Neuronal stem cell (in vitro differentiated cells): ENCODE data around the gene COG1.

ENCODE experiments used
- DNase-seq: peaks from one replicate; pipeline ENCODE4 v3.0.0-alpha.2; 2013; ENCODE audit warnings: low spot score
- H2AFZ ChIP-seq: one replicate; pipeline ENCODE4 v1.6.1; 2013; ENCODE audit warnings: mild to moderate bottlenecking, low read length, inconsistent platforms
- H2AK5ac ChIP-seq: 2 replicates; pipeline ENCODE4 v1.6.1; 2013; ENCODE audit warnings: low read depth, mild to moderate bottlenecking, inconsistent platforms, low read length, moderate library complexity, mixed read lengths
- H2BK120ac ChIP-seq: 2 replicates; pipeline ENCODE4 v1.6.1; 2013; ENCODE audit warnings: low read depth, mild to moderate bottlenecking, inconsistent platforms, low read length, moderate library complexity, mixed read lengths
- H2BK12ac ChIP-seq: one replicate; pipeline ENCODE4 v1.6.1; 2013; ENCODE audit warnings: low read length, inconsistent platforms
- H2BK15ac ChIP-seq: 2 replicates; pipeline ENCODE4 v1.6.1; 2013; ENCODE audit warnings: mild to moderate bottlenecking, low read length, inconsistent platforms, mixed read lengths
- H2BK5ac ChIP-seq: one replicate; pipeline ENCODE4 v1.6.1; 2013; ENCODE audit warnings: inconsistent platforms, mild to moderate bottlenecking, low read length, moderate library complexity
- H3K14ac ChIP-seq: one replicate; pipeline ENCODE4 v1.6.1; 2013; ENCODE audit warnings: low read length, inconsistent platforms
- H3K18ac ChIP-seq: 2 replicates; pipeline ENCODE4 v1.6.1; 2013; ENCODE audit warnings: low read length, inconsistent platforms
- H3K23ac ChIP-seq: 2 replicates; pipeline ENCODE4 v1.6.1; 2013; ENCODE audit warnings: low read depth, mild to moderate bottlenecking, mixed read lengths, low read length, inconsistent platforms; ENCODE audit not compliant: poor library complexity
- H3K27ac ChIP-seq: replicated peaks from 3 replicates; pipeline ENCODE4 v1.5.1; 2013; ENCODE audit warnings: low read length, inconsistent platforms
- H3K27me3 ChIP-seq, 3 experiments: 2 replicates each; pipeline ENCODE4 v1.6.1; 2013; ENCODE audit warnings: low read length in 3 of 3, mild to moderate bottlenecking in 2 of 3, inconsistent platforms in 1 of 3, low read depth in 1 of 3, mixed read lengths in 1 of 3, moderate library complexity in 1 of 3; ENCODE audit not compliant: control insufficient read depth in 3 of 3, insufficient read depth in 3 of 3
- H3K36me3 ChIP-seq, 2 donors: replicated peaks in 1 of 2; 2 replicates each; pipeline ENCODE4 v1.6.1; 2013; ENCODE audit warnings: low read length in 2 of 2; ENCODE audit not compliant: control insufficient read depth in 2 of 2, insufficient read depth in 2 of 2
- H3K4ac ChIP-seq: 2 replicates; pipeline ENCODE4 v1.6.1; 2013; ENCODE audit warnings: inconsistent platforms, mild to moderate bottlenecking, low read length, moderate library complexity
- H3K4me1 ChIP-seq, 2 donors: 1 replicate in 1 of 2; 2 replicates in 1 of 2; pipeline ENCODE4 v1.6.1; 2013; ENCODE audit warnings: low read length in 2 of 2, low read depth in 1 of 2; ENCODE audit not compliant: control insufficient read depth in 2 of 2, insufficient read depth in 1 of 2
- H3K4me2 ChIP-seq: one replicate; pipeline ENCODE4 v1.6.1; 2013; ENCODE audit warnings: mild to moderate bottlenecking, low read length, inconsistent platforms; ENCODE audit not compliant: insufficient read depth, poor library complexity, severe bottlenecking
- H3K4me3 ChIP-seq, 2 donors: 2 replicates each; pipeline ENCODE4 v1.5.1; 2013; ENCODE audit warnings: low read length in 2 of 2, mild to moderate bottlenecking in 2 of 2, inconsistent platforms in 1 of 2, moderate library complexity in 1 of 2
- H3K79me1 ChIP-seq: one replicate; pipeline ENCODE4 v1.6.1; 2013; ENCODE audit warnings: low read depth, mild to moderate bottlenecking, inconsistent platforms, low read length, moderate library complexity
- H3K9ac ChIP-seq: one replicate; pipeline ENCODE4 v1.6.1; 2013; ENCODE audit warnings: mild to moderate bottlenecking, low read depth, low read length, inconsistent platforms; ENCODE audit not compliant: poor library complexity
- H3K9me3 ChIP-seq, 2 donors: replicated peaks in 1 of 2; 2 replicates each; pipeline versions ENCODE3 to v1.6.1; 2013; ENCODE audit warnings: low read length in 2 of 2, mild to moderate bottlenecking in 2 of 2, inconsistent platforms in 1 of 2, low read depth in 1 of 2, mixed read lengths in 1 of 2, moderate library complexity in 1 of 2; ENCODE audit not compliant: control insufficient read depth in 2 of 2, insufficient read depth in 1 of 2
- H4K8ac ChIP-seq: one replicate; pipeline ENCODE4 v1.6.1; 2013; ENCODE audit warnings: low read depth, mild to moderate bottlenecking, inconsistent platforms, low read length, moderate library complexity
- H4K91ac ChIP-seq: one replicate; pipeline ENCODE4 v1.6.1; 2013; ENCODE audit warnings: low read length, low read depth, mild to moderate bottlenecking, inconsistent platforms; ENCODE audit not compliant: poor library complexity
- WGBS, 2 donors: extraction: QIAGEN DNeasy Blood & Tissue Kit; methylation state at CpG; one replicate each; pipeline ENCODE4 v1.1.7; 2013; ENCODE audit warnings: missing lambda C conversion rate in 2 of 2, mixed read lengths in 1 of 2; ENCODE audit not compliant: insufficient read length in 2 of 2, insufficient replicate concordance in 1 of 2; ENCODE audit errors: extremely low coverage in 2 of 2; 5-methylcytosine and 5-hydroxymethylcytosine counted together

COG1 gene

GRCh38 chr17:73198201-73198929, 5.5 kb downstream of the COG1 start:
- Histone ChIP-seq H3K4me1 (peaks cover 0 to 3% of the 10 kb centered on the region in 2 donors), H2AK5ac (no peak overlapping the region), H3K27me3 (no peaks in the 10 kb centered on the region), H3K27ac (no peak overlapping the region), H3K18ac (no peak overlapping the region), H3K79me1 (no peaks in the 10 kb centered on the region), H3K9ac (no peak overlapping the region), H2BK15ac (no peak overlapping the region), H3K14ac (no peak overlapping the region), H4K91ac (no peak overlapping the region), H3K4me2 (no peak overlapping the region), H3K4me3 (no peak overlapping the region), H3K4ac (no peak overlapping the region), H2BK5ac (no peak overlapping the region), H2BK120ac (no peak overlapping the region), H2AFZ (no peak overlapping the region), H4K8ac (no peak overlapping the region), H3K36me3 (peaks cover 53 to 81% of the 10 kb centered on the region in 2 donors), H3K9me3 (no peaks in the 10 kb centered on the region), H3K23ac (no peak overlapping the region), H2BK12ac (no peak overlapping the region)
- no peak for DNase-seq
- no CpG with 5 or more reads among the region's 9 CpGs for WGBS, 2 donors

GRCh38 chr17:73198930-73199260, 6.0 kb downstream of the COG1 start:
- WGBS, 2 donors = no CpG with 5 or more reads among the region's 7 CpGs
- Histone ChIP-seq H2BK15ac (no peak overlapping the region), H3K4me3 (no peak overlapping the region), H3K4ac (no peak overlapping the region), H4K8ac (no peak overlapping the region), H2AK5ac (no peak overlapping the region), H2AFZ (no peak overlapping the region), H3K36me3 (peaks cover 57 to 87% of the 10 kb centered on the region in 2 donors), H3K9ac (no peak overlapping the region), H2BK5ac (no peak overlapping the region), H3K27me3 (no peaks in the 10 kb centered on the region), H3K4me1 (no peaks in the 10 kb centered on the region), H3K18ac (no peak overlapping the region), H2BK120ac (no peak overlapping the region), H3K14ac (no peak overlapping the region), H3K79me1 (no peaks in the 10 kb centered on the region), H3K23ac (no peak overlapping the region), H3K9me3 (no peaks in the 10 kb centered on the region), H4K91ac (no peak overlapping the region), H2BK12ac (no peak overlapping the region), H3K27ac (no peak overlapping the region), H3K4me2 (no peak overlapping the region)
- DNase-seq = no peak

GRCh38 chr17:73199751-73200317, 7.0 kb downstream of the COG1 start:
- Histone ChIP-seq H2BK15ac (no peak overlapping the region), H3K9ac (no peak overlapping the region), H3K23ac (no peak overlapping the region), H4K91ac (no peak overlapping the region), H3K4me3 (no peak overlapping the region), H2BK12ac (no peak overlapping the region), H2BK5ac (no peak overlapping the region), H2AFZ (no peak overlapping the region), H4K8ac (no peak overlapping the region), H3K4ac (no peak overlapping the region), H3K27me3 (no peaks in the 10 kb centered on the region), H3K14ac (no peak overlapping the region), H3K4me1 (no peaks in the 10 kb centered on the region), H2AK5ac (no peak overlapping the region), H3K18ac (no peak overlapping the region), H3K27ac (no peak overlapping the region), H2BK120ac (no peak overlapping the region), H3K9me3 (no peaks in the 10 kb centered on the region), H3K79me1 (no peaks in the 10 kb centered on the region), H3K36me3 (peaks cover 58 to 96% of the 10 kb centered on the region in 2 donors), H3K4me2 (no peak overlapping the region)
- no CpG with 5 or more reads among the region's 8 CpGs for WGBS, 2 donors
- DNase-seq = no peak

DNA sequence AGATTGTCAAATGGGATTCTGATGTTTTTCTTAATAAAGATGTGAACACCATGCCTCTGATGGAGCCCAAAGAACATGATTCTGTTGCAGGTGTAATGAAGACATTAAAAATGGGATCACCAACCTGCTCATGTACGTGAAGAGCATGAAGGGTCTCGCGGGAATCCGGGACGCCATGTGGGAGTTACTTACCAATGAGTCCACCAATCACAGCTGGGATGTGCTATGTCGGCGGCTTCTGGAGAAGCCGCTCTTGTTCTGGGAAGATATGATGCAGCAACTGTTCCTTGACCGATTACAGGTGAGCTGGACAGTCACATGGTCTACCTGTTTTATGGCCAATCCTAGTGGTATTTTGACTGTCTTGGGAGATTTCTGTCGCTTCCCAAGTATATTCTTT, 7.6 kb downstream of the COG1 start:
- no CpG with 5 or more reads among the region's 10 CpGs for WGBS, 2 donors
- Histone ChIP-seq H3K27me3 (no peaks in the 10 kb centered on the region), H2BK15ac (no peak overlapping the region), H2BK12ac (no peak overlapping the region), H4K91ac (no peak overlapping the region), H3K23ac (no peak overlapping the region), H3K27ac (no peak overlapping the region), H3K4ac (no peak overlapping the region), H3K79me1 (no peaks in the 10 kb centered on the region), H3K4me3 (no peak overlapping the region), H3K18ac (no peak overlapping the region), H3K9me3 (no peaks in the 10 kb centered on the region), H2BK5ac (no peak overlapping the region), H2AK5ac (no peak overlapping the region), H3K9ac (no peak overlapping the region), H3K4me1 (no peaks in the 10 kb centered on the region), H2BK120ac (no peak overlapping the region), H3K4me2 (no peak overlapping the region), H4K8ac (no peak overlapping the region), H3K36me3 (peaks cover 59 to 98% of the 10 kb centered on the region in 2 donors), H2AFZ (no peak overlapping the region), H3K14ac (no peak overlapping the region)
- no peak for DNase-seq
